ENCODE data around the gene MAP3K3.
A peak's percentile ranks its signal among the peaks of the same experiment; 100 is the strongest.

Gene MAP3K3

GRCh38 chr17:63621684-63622573 is at the start of gene MAP3K3:
MAP3K3 (plus strand) TSS chr17:63622417; CDS start chr17:63622760, 343 bp downstream.
- DNase-seq: peak; percentile 100

GRCh38 chr17:63573634-63574033 is 48.6 kb upstream of the MAP3K3 start:
- no peak for DNase-seq

- DNase-seq: no peak
Measured at GRCh38 chr17:63578027-63578768, 44.0 kb upstream of the MAP3K3 start.

- DNase-seq: no peak
Measured at GRCh38 chr17:63578769-63579111, 43.5 kb upstream of the MAP3K3 start.

- DNase-seq: no peak
Measured at GRCh38 chr17:63579633-63580032, 42.6 kb upstream of the MAP3K3 start.

- DNase-seq: no peak
Measured at GRCh38 chr17:63587770-63588169, 34.4 kb upstream of the MAP3K3 start.

GRCh38 chr17:63588797-63589196 is 33.4 kb upstream of the MAP3K3 start:
- DNase-seq: no peak

GRCh38 chr17:63589646-63590045 is 32.6 kb upstream of the MAP3K3 start:
- DNase-seq: no peak

- DNase-seq: no peak
Measured at GRCh38 chr17:63592797-63593196, 29.4 kb upstream of the MAP3K3 start.

- no peak for DNase-seq
Measured at GRCh38 chr17:63595132-63595531, 27.1 kb upstream of the MAP3K3 start.

- DNase-seq: peak; percentile 41
Measured at GRCh38 chr17:63596856-63597586, 25.2 kb upstream of the MAP3K3 start.

- DNase-seq: no peak
Measured at GRCh38 chr17:63598281-63598680, 23.9 kb upstream of the MAP3K3 start.

- DNase-seq: peak; percentile 92
Measured at GRCh38 chr17:63600569-63601438, 21.4 kb upstream of the MAP3K3 start, which contains the start of gene TACO1. TACO1 (plus strand) TSS chr17:63600895; CDS start chr17:63601084, 189 bp downstream.

GRCh38 chr17:63601439-63602371 is 20.5 kb upstream of the MAP3K3 start:
- peak; percentile 98 for DNase-seq

- no peak for DNase-seq
Measured at GRCh38 chr17:63609816-63610573, 12.2 kb upstream of the MAP3K3 start.

- no peak for DNase-seq
Measured at GRCh38 chr17:63610854-63611253, 11.4 kb upstream of the MAP3K3 start.

- DNase-seq: peak; percentile 27
Measured at GRCh38 chr17:63611354-63611753, 10.9 kb upstream of the MAP3K3 start.

GRCh38 chr17:63613663-63614062 is 8.6 kb upstream of the MAP3K3 start:
- DNase-seq: no peak

- no peak for DNase-seq
Measured at GRCh38 chr17:63621229-63621683, 961 bp upstream of the MAP3K3 start.
